ENCODE results near the gene CREB5.
"Not testable (repeated sequence)": the region's sequence is repeated elsewhere in the genome, so short reads cannot be mapped to it uniquely, and the experiment has no call there.

The CREB5 gene

DNA sequence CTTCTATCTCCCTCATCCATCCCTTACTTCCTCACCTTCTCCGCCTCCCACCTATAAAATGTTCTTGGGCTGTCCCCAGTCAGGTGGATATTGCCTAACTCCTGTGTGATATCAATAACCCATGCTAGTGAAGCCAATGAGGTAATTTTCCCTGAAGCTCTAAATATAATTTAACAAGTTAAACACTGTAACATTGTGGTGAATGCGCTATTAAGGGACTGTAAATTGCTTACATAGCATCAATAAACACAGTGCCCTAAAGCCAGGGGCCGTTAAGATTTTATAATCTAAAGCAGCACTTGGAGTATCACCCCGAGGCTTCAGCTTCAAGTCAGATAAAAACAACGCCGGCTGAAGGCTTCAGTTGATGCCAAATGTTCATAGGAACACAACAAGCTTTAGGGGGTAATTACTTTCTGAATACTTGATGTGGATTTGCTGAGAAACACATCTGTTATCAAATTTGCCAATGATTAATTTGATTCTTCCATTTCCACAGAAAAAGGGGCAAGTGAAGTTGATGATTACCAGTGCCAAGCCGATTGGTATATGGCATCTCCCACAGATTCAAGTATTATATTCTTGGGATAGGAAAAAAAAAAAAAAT, 138.4 kb downstream of the CREB5 start:
- DNase-seq (ENCODE audit: low spot score) = no peak

- DNase-seq (ENCODE audit: low spot score) = no peak
Measured at GRCh38 chr7:28551331-28551730, 139.0 kb downstream of the CREB5 start.

- DNase-seq (ENCODE audit: low spot score) = not testable (repeated sequence)
Measured at GRCh38 chr7:28551766-28552165, 139.4 kb downstream of the CREB5 start.

DNA sequence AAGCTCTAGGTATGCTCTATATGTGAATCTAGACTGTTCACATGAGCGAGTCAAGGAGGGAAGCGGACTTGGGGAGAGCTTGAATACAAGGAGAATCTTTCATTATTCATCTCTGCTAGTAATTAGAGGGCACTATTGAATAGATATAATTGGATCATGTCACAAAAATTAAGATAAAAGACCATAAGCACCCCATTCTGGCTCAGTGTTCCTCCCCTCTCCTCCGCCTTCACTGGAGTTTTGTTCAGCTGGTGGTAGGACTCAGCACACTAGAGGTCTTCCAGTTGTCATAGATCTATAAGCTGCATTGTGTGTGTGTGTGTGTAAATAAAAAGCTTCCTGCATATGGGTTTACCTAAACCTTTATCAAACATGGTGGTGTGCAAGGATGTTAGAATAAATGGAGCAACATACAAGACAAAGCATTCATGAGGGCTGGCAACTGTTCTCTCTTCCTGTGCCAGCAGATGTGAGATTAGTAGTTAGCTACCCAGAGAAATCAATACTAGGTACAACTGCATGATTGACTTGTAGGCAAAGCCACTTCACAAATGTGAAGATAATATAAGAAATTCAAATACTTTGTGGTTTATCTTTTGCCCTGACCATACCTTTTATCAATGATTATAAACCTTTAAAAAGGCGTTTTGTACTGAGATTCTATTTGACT, 142.6 kb downstream of the CREB5 start:
- no peak for DNase-seq (ENCODE audit: low spot score)

- no peak for DNase-seq (ENCODE audit: low spot score)
Measured at GRCh38 chr7:28556025-28556424, 143.7 kb downstream of the CREB5 start.

- DNase-seq (ENCODE audit: low spot score) = no peak
Measured at GRCh38 chr7:28556671-28557070, 144.4 kb downstream of the CREB5 start.

DNA sequence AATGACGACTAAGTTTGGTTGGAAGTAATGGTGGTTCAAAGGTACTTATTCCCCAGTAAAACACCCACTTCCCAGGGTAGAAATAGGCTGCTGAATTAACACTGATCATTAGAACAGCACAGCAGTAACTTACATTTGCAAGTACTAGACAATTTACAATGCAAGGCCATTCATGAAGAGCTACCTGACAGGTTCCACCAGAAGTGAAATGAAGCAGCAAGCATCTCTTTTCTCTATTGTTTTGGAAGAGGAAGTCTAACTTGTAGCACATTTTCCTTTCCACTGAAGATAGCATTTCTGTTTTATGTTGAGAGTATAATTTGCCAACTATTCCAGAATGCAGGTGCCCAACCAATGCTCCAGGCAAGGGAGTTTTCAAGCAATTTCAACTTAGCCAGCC, 145.9 kb downstream of the CREB5 start:
- no peak for DNase-seq (ENCODE audit: low spot score)

GRCh38 chr7:28560767-28561166, 148.4 kb downstream of the CREB5 start:
- no peak for DNase-seq (ENCODE audit: low spot score)

GRCh38 chr7:28564033-28564432, 151.7 kb downstream of the CREB5 start:
- no peak for DNase-seq (ENCODE audit: low spot score)

DNA sequence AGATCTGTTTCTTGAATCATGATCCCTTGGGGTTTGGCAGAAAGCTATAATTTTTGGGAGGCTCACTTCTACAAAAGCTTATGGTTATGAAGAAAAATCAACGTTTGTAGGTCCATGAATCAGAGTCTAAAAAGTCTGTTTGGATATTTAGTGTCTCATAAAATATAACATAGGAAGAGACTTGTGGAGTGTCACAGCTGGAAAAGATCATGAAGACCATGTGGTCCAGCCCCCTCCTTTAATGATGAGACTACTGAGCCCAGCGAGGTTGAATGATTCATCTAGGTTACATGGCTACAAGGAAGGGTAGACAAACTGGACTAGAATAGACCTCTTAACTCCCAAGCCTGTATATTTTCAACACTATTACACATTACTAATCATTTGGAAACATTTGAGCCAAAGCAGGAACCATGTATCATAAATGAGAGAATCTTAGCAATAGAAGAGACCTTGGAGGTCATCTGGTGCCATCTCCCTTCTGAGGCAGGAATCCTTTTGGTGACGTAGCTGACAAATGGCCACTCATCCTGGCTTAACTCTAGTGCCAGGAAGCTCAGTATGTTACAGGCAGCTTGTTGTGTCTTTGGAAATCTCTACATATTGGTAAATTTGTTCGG, 152.5 kb downstream of the CREB5 start:
- peak; percentile 18 for DNase-seq (ENCODE audit: low spot score)

DNA sequence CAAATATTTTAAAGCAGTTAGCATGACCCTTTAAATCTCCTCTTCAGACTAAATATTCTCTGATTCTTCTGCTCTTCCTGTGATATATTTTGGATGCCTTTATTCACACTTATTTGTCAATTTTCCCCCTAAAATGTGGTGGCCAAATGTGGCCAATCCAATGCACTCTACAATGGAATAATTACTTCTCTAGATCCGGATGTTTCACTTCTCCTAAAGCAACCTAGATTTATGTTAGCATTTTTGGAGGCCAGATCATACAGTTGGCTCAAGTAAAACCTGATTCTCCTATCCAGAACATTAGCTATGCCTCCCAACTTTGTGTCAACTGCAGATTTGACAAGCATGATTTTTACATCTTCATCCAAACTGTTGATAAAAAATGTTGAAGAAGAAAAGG, 153.7 kb downstream of the CREB5 start:
- DNase-seq (ENCODE audit: low spot score) = no peak

DNA sequence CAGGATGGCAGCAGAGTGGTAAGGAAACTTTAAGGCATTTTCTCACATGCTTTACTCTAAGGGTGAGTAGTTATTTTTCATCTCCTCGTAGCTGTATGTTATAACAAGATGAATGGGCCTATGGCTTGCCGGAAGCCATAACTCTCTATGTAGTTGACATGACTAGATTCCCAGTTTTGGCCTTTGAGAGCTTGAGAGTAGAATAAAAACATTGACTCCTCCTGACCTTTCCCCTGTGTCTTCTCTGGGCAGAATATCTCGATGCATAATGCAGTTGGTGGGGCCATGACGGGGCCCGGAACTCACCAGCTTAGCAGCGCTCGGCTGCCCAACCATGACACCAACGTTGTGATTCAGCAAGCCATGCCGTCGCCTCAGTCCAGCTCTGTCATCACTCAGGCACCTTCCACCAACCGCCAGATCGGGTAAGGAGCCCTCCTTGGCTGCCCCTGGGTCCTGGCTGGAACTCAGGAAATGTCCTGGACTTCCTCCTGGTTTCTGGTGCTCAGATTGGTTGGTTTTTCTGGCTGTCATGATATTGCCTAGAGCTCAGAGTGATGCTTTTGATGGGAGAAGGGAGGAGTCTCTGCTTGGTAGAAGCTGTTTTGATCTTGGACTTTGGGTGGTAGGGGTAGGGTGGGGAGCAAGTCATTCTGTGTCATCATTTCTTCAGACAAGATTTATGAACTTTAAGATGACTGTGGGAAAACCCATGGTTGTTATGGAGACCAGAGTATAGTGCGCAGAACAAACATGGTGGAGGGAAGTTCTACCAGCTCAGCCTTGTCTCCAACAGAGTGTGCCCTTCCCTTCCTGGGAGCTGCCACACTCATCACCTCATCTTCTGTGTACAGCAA, 158.0 kb downstream of the CREB5 start:
- no peak for DNase-seq (ENCODE audit: low spot score)

DNA sequence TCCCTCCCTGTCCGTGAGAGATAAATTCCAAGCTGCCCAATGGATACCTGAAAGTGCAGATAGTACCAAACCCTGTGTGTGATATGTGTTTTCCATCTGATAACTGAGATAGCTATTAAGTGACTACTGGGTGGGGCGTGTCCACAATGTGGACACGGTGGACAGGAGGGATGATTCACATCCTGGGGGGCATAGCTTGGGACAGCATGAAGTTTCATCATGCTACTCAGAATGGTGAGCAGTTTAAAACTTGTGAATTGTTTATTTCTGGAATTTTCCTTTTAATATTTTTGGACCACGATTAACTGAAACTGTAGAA, 158.6 kb downstream of the CREB5 start:
- DNase-seq (ENCODE audit: low spot score) = peak; percentile 15

DNA sequence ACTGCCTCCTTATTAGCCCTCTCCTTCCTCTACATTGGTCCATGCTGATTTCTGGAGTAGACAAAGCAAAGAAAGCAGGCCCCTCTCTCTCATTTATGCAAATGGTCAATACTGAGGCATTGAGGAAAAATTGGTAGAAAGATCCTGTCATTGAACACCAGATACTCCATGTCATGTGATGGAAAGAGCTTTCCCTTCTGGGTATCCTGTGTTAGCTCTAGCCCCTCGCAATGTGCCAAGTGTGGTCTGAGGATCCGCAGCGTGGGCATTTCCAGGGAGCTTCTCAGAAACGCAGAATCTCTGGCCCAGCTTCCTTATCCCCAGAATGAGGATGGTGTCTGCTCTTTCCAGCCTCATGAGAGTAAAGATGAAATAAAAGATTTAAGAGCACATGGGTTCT, 159.1 kb downstream of the CREB5 start:
- DNase-seq (ENCODE audit: low spot score) = no peak

DNA sequence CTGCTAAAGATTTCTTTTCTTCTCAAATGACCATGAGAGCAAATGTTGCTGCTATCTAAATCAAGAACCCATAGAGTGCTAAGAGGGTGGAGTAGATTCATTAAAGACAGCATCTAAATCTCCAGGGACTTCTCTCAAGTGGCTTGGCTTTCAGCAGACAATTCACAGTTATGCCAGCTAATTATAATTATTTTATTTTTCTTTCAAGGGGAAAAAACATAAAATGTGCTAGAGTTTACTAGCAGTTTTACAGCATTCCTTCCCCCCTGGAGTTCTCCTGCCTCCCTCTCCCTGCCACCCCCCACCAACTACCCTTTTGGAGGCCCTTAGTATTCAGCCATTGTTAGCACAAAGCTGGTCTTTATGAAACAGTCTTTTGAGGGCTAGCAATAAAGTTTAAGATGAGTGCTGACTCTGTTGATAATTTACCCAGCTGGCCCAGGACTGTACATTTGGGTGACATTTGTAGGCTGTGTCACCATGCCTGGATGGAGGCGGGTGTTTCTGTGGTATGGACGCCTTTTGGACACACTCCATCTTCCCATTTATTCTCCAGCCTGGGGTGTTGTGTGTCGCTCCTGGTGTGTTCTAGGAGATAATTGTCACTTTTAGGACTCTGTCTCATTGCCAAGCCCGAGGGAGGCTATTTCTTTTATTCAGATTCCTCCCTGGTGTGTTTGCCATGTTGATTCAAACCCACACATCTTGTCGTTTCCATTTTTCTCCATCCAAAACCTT, 160.2 kb downstream of the CREB5 start:
- no peak for DNase-seq (ENCODE audit: low spot score)

GRCh38 chr7:28573059-28573553, 160.8 kb downstream of the CREB5 start:
- DNase-seq (ENCODE audit: low spot score) = no peak

GRCh38 chr7:28573651-28574301, 161.5 kb downstream of the CREB5 start:
- DNase-seq (ENCODE audit: low spot score) = no peak

GRCh38 chr7:28575241-28575643, 162.9 kb downstream of the CREB5 start:
- no peak for DNase-seq (ENCODE audit: low spot score)

DNA sequence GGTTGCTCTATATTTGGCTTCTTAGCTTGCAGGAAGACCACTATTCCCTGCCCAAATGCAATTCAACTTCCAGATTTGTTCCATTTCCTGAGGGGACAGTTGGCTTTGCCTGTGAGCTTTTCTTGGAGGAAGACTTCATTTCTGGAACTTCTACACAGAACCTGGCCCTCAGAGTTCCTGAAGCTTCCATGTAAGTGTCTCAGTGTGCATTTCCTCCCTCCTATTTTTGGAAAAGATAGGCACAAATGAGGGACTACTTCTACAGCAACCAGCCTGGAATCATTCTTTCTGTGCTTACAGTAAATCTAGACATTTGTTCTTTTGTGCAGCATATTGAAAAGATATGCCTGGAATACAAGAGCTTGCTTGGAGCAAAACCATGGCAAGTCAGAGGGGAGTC, 164.3 kb downstream of the CREB5 start:
- no peak for DNase-seq (ENCODE audit: low spot score)

DNA sequence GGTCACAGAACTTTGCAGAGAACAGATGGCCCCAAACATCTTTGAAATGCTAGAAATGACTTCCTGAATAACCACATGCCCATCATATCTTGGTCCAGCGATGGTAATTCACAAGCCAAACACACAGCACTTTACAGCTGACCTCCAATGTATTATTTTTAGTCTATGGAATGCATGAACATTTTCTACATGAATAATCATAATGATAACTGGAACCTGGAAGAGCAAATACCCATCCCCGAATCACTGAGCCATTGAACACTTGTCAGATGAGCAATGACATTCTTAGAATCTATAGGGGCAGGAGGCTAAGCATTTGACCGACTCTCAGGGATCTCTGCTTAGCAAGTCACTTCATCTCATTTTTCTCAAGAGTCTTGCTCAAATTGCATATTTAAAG, 167.3 kb downstream of the CREB5 start:
- DNase-seq (ENCODE audit: low spot score) = no peak

- no peak for DNase-seq (ENCODE audit: low spot score)
Measured at GRCh38 chr7:28580665-28581064, 168.3 kb downstream of the CREB5 start.

All from AG08395 (cell line).